ENCODE results near the gene MAMSTR. TPM values are rescaled to one million over a fixed set of nuclear protein-coding genes. Genes with fewer than 3 reads are reported as not detected.

MAMSTR gene
- total RNA-seq, 1 experiment from 2014 or later = 1.6 TPM

DNA sequence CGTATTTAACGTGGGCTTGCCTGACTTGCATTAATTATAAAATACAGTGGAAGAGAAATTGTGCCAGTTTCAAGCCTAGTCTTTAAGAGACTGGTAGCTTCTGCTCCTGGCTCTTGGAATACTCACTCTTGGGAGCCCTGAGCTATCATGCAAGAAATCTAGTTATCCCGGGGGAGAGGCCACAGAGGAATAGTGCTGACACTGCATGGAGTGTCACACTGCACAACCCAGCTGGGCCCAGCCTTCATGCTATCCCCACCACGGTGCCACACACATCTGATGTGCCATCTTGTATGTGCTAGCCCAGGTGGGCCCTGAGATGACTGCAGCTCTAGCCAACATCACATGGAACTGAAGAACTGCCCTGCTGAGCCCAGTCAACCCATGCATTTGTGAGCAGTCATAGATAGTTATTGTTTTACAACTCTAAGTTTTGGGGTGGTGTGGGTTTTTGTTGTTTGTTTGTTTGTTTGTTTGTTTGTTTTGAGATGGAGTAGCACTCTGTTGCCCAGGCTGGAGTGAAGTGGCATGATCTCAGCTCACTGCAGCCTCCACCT lies 8.3 kb downstream of the MAMSTR start:
- Histone ChIP-seq H3K9me3 (ENCODE audit: control insufficient read depth, low read depth, low read length) (no peaks in the 10 kb centered on the region), H4K91ac (ENCODE audit: insufficient read length, low read depth, low read length) (no peak overlapping the region), H3K79me2 (ENCODE audit: insufficient read depth, low read length) (no peaks in the 10 kb centered on the region), H3K23ac (ENCODE audit: insufficient read length, low read depth, low read length) (no peak overlapping the region), H3K18ac (ENCODE audit: insufficient read length, low read depth, low read length) (no peak overlapping the region), H2AFZ (ENCODE audit: low read length) (no peak overlapping the region), H3K27ac (ENCODE audit: insufficient read length, low read depth, low read length) (no peak overlapping the region), H2AK5ac (ENCODE audit: insufficient read length, low read length) (no peak overlapping the region), H2BK20ac (ENCODE audit: low read depth, low read length, poor library complexity, severe bottlenecking) (no peak overlapping the region), H3K4me1 (ENCODE audit: insufficient read depth, low read length) (no peaks in the 10 kb centered on the region; the same call in 1 of the 2 replicates), H2BK5ac (ENCODE audit: insufficient read length, low read length) (no peak overlapping the region), H3T11ph (ENCODE audit: low read length) (no peak overlapping the region), H3K27me3 (ENCODE audit: insufficient read depth, low read length) (no peaks in the 10 kb centered on the region), H3K79me1 (ENCODE audit: insufficient read depth, low read depth, low read length, poor library complexity, severe bottlenecking) (no peaks in the 10 kb centered on the region), H3K56ac (ENCODE audit: insufficient read length, low read depth, low read length) (no peak overlapping the region), H2BK15ac (ENCODE audit: low read depth, low read length) (no peak overlapping the region), H3K4me2 (ENCODE audit: insufficient read depth, insufficient read length, low read length) (no peak overlapping the region), H3K23me2 (ENCODE audit: insufficient read length, low read depth, low read length, poor library complexity, severe bottlenecking) (peaks cover 5% of the 10 kb centered on the region), H4K5ac (ENCODE audit: insufficient read length, low read depth, low read length) (no peak overlapping the region), H2BK120ac (ENCODE audit: low read depth, low read length, poor library complexity, severe bottlenecking) (no peak overlapping the region), H3K9ac (ENCODE audit: extremely low read depth, insufficient read length, low read length) (no peak overlapping the region), H3K4ac (ENCODE audit: low read depth, low read length) (no peak overlapping the region), H4K20me1 (ENCODE audit: control insufficient read depth, insufficient read depth, insufficient read length) (no peaks in the 10 kb centered on the region), H4K8ac (replicated peaks; ENCODE audit: insufficient read length, low read depth, low read length) (no peak overlapping the region), H3K14ac (ENCODE audit: insufficient read depth, low read length) (no peak overlapping the region), H2BK12ac (ENCODE audit: insufficient read length, low read depth, low read length) (no peak overlapping the region)
- peak overlapping the region in 1 of 3 experiments; percentile 27; a peak in 2 of 7 replicates for H3K27ac Mint-ChIP-seq
- no peak for DNase-seq
- H3K4me1 Mint-ChIP-seq = peaks cover 23 to 33% of the 10 kb centered on the region in 2 experiments
- peaks cover 4% of the 10 kb centered on the region for H3K27me3 Mint-ChIP-seq (ENCODE audit: low read depth)
- peak overlapping the region in 1 of 2 experiments; percentile 35; a peak in 2 of 5 replicates for H3K4me3 Mint-ChIP-seq
- peaks cover 11 to 12% (median 12%) of the 10 kb centered on the region in 3 experiments; a peak in 6 of 7 replicates for H3K36me3 Mint-ChIP-seq (ENCODE audit: insufficient read depth in 1 of 3, low read depth in 3 of 3)
- H3K9me3 Mint-ChIP-seq = peaks cover 7 to 8% of the 10 kb centered on the region in 2 experiments; a peak in 4 of 5 replicates
- no CpG with 5 or more reads among the region's 4 CpGs for WGBS (ENCODE audit: extremely low coverage, insufficient read length, low lambda C conversion rate)
- TF ChIP-seq, protein P1, sequence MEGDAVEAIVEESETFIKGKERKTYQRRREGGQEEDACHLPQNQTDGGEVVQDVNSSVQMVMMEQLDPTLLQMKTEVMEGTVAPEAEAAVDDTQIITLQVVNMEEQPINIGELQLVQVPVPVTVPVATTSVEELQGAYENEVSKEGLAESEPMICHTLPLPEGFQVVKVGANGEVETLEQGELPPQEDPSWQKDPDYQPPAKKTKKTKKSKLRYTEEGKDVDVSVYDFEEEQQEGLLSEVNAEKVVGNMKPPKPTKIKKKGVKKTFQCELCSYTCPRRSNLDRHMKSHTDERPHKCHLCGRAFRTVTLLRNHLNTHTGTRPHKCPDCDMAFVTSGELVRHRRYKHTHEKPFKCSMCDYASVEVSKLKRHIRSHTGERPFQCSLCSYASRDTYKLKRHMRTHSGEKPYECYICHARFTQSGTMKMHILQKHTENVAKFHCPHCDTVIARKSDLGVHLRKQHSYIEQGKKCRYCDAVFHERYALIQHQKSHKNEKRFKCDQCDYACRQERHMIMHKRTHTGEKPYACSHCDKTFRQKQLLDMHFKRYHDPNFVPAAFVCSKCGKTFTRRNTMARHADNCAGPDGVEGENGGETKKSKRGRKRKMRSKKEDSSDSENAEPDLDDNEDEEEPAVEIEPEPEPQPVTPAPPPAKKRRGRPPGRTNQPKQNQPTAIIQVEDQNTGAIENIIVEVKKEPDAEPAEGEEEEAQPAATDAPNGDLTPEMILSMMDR (conservative IDR thresholded peaks at IDR 0.05) = no peak

Measured in H9 (cell line).